ENCODE data around the gene CNOT4. TPM values are rescaled to one million over a fixed set of nuclear protein-coding genes. Genes with fewer than 3 reads are reported as not detected.

The CNOT4 gene
- total and polyA plus RNA-seq, 2 of the 8 experiments (the other 6 are each of a cell fraction or from before 2014, with no cell fraction given): 10.9 to 25.8 TPM

DNA sequence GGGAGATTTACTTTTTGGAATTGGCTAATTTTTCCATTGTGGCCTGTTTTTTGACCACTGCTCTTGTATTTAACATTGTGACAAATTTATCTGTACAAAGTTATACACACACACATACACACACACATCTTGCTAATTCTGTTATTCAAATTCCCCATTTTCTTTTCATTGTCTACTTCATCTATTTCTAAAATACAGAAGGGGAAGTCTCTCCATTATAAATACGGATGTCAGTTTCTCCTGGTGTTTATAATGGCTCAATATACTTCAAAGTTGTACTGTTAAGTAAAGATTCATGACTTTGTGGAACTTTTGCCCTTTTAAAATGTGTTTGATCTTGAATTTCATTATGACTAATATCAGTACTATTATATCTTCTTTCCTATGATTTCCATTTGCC is 81.0 kb downstream of the CNOT4 start:
- no peak overlapping the region for H2BK12ac ChIP-seq (ENCODE audit: low read depth, low read length)
- 0 out of 2 replicates have a peak, but pooled peaks cover 2% of the 10 kb centered on the region for H3K79me1 ChIP-seq (ENCODE audit: low read depth, low read length)
- CTCF ChIA-PET (ENCODE audit: partially characterized antibody): interaction anchor here (0.9 kb wide), 1 partner anchor 13 kb away, joined by 4 read pairs; no protein-coding TSS in a partner anchor
- WGBS, 2 experiments (ENCODE audit: extremely low coverage in 1 of 2, insufficient coverage in 1 of 2, insufficient read length in 1 of 2, insufficient replicate concordance in 2 of 2, low coverage in 1 of 2, low lambda C conversion rate in 2 of 2, missing lambda C conversion rate in 1 of 2): 78% methylated on average over 1 of the region's 1 CpG; no CpG with 5 or more reads in 1 of the 2 experiments
- H3K27me3 ChIP-seq (replicated peaks in 1 of 4; ENCODE audit: control insufficient read depth in 3 of 4, extremely low read depth in 1 of 4, insufficient read depth in 3 of 4, low read length in 3 of 4): no peaks in the 10 kb centered on the region
- H3K36me3 ChIP-seq (ENCODE audit: control insufficient read depth in 2 of 4, insufficient read depth in 4 of 4, low read length in 3 of 4): no peaks in the 10 kb centered on the region
- no peaks in the 10 kb centered on the region; the same call in 1 of the 2 replicates for H3K23me2 ChIP-seq (ENCODE audit: low read depth, low read length)
- H2BK5ac ChIP-seq (ENCODE audit: low read depth, low read length): no peak overlapping the region
- H3K4me2 ChIP-seq (ENCODE audit: insufficient read depth in 1 of 2, low read depth in 2 of 2, low read length in 2 of 2): no peak overlapping the region
- no peak overlapping the region for H3K9ac ChIP-seq (replicated peaks in 1 of 4; ENCODE audit: extremely low read depth in 1 of 4, low read depth in 3 of 4, low read length in 3 of 4)
- peaks cover 0 to 29% of the 10 kb centered on the region in 2 experiments; a peak in 2 of 4 replicates for H3K79me2 ChIP-seq (ENCODE audit: control insufficient read depth in 1 of 2, insufficient read depth in 2 of 2, low read length in 2 of 2)
- H2BK20ac ChIP-seq (ENCODE audit: low read length): no peak overlapping the region
- no peak overlapping the region for H2AK5ac ChIP-seq (ENCODE audit: low read depth, low read length)
- no peak overlapping the region for H3K23ac ChIP-seq (ENCODE audit: insufficient read length)
- no peak overlapping the region for H4K91ac ChIP-seq (replicated peaks; ENCODE audit: insufficient read length, low read length)
- no peak for FAIRE-seq
- H3K4me3 ChIP-seq (ENCODE audit: extremely low read depth in 1 of 4, insufficient read depth in 2 of 4, low read depth in 3 of 4, low read length in 4 of 4): no peak overlapping the region
- H3K9me3 ChIP-seq (ENCODE audit: insufficient read depth in 2 of 2, low read depth in 1 of 2, low read length in 1 of 2): no peaks in the 10 kb centered on the region
- no peak overlapping the region for H3K56ac ChIP-seq (replicated peaks; ENCODE audit: insufficient read length, low read depth, low read length)
- no peak overlapping the region for H2AFZ ChIP-seq (ENCODE audit: low read length)
- no peak overlapping the region for H4K8ac ChIP-seq (ENCODE audit: extremely low read depth, insufficient read depth, low read length)
- POLR2A ChIA-PET (ENCODE audit: partially characterized antibody): no interaction called here
- H3K4ac ChIP-seq (replicated peaks; ENCODE audit: insufficient read length, low read depth, low read length): no peak overlapping the region
- H3K27ac ChIP-seq (ENCODE audit: low read depth, low read length): no peak overlapping the region
- no peak overlapping the region for H3K14ac ChIP-seq (ENCODE audit: insufficient read length)
- H2BK15ac ChIP-seq (ENCODE audit: low read length): no peak overlapping the region
- TF ChIP-seq NRF1 (IDR thresholded peaks at IDR 0.05; ENCODE audit: low read depth, low read length): no peak
- TF ChIP-seq SP1 (IDR thresholded peaks at IDR 0.05; ENCODE audit: low read depth, low read length): no peak
- no peak for TF ChIP-seq SP4 (IDR thresholded peaks at IDR 0.05; ENCODE audit: low read length)
- TF ChIP-seq ASH2L (IDR thresholded peaks at IDR 0.05; ENCODE audit: low read length): no peak
- no peak for TF ChIP-seq CREB1 (IDR thresholded peaks at IDR 0.05)
- TF ChIP-seq, protein P1, sequence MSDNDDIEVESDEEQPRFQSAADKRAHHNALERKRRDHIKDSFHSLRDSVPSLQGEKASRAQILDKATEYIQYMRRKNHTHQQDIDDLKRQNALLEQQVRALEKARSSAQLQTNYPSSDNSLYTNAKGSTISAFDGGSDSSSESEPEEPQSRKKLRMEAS (IDR thresholded peaks at IDR 0.05): no peak
- TF ChIP-seq NANOG (IDR thresholded peaks at IDR 0.05; ENCODE audit: insufficient read depth, low read depth, low read length, poor library complexity, severe bottlenecking): no peak
- no peak for TF ChIP-seq SIN3A (conservative IDR thresholded peaks at IDR 0.05 in 1 of 2, IDR thresholded peaks at IDR 0.05 in 1 of 2; ENCODE audit: low read depth in 1 of 2, low read length in 2 of 2)
- no peak for TF ChIP-seq CTBP2 (IDR thresholded peaks at IDR 0.05; ENCODE audit: borderline replicate concordance, insufficient read depth, insufficient read length, low read length)
- no peak for TF ChIP-seq TEAD4 (IDR thresholded peaks at IDR 0.05; ENCODE audit: low read depth, low read length)
- TF ChIP-seq, protein P2, sequence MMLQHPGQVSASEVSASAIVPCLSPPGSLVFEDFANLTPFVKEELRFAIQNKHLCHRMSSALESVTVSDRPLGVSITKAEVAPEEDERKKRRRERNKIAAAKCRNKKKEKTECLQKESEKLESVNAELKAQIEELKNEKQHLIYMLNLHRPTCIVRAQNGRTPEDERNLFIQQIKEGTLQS (IDR thresholded peaks at IDR 0.05; ENCODE audit: insufficient read depth, low read depth, low read length): no peak
- no peak for TF ChIP-seq CBX5 (IDR thresholded peaks at IDR 0.05; ENCODE audit: low read depth, low read length)
- DNase-seq (ENCODE audit: low read depth in 1 of 2, low spot score in 2 of 2): no peak
- no peak overlapping the region for H2BK120ac ChIP-seq (replicated peaks; ENCODE audit: low read depth, low read length)
- no peaks in the 10 kb centered on the region for H4K20me1 ChIP-seq (replicated peaks in 1 of 2; ENCODE audit: control insufficient read depth in 1 of 2, insufficient read depth in 2 of 2, low read length in 2 of 2)
- no peak overlapping the region for H3K18ac ChIP-seq (ENCODE audit: extremely low read depth, low read length)
- no peak overlapping the region for H4K5ac ChIP-seq (ENCODE audit: insufficient read length, low read depth, low read length)
- H3K4me1 ChIP-seq (replicated peaks in 1 of 4; ENCODE audit: control insufficient read depth in 3 of 4, insufficient read depth in 4 of 4, low read length in 3 of 4): 0 out of 7 replicates have a peak, but pooled peaks cover 0 to 3% (median 0%) of the 10 kb centered on the region in 4 experiments
